Hepatocyte (in vitro differentiated cells): ENCODE measurements around the gene BACH2.

Experiments used
- CTCF ChIP-seq: fragments of 200-600 bp; sonication (generic); IDR thresholded peaks from 2 replicates; pipeline ENCODE4 v1.5.1; 2016; ENCODE audit warnings: antibody characterized with exemption, mild to moderate bottlenecking; ENCODE audit not compliant: poor library complexity
- EZH2phosphoT487 ChIP-seq: fragments of 200-600 bp; sonication (generic); IDR thresholded peaks from one replicate; pipeline ENCODE4 v1.6.1; 2018; ENCODE audit warnings: antibody characterized with exemption, mild to moderate bottlenecking, low read depth, moderate library complexity; ENCODE audit not compliant: unreplicated experiment, severe bottlenecking

GRCh38 chr6:90261801-90262200 is 34.8 kb downstream of the BACH2 start:
- TF ChIP-seq CTCF (no peak), EZH2phosphoT487 (no peak)
